ENCODE measurements around the gene PLXNA4. TPM values are rescaled to one million over a fixed set of nuclear protein-coding genes. Genes with fewer than 3 reads are reported as not detected.

The PLXNA4 gene
- polyA plus RNA-seq, 2 of the 4 experiments (the other 2 are of a cell fraction), result 0.12 to 0.34 TPM

- CTCF ChIA-PET, result interaction anchor here (0.9 to 1.0 kb wide), 2 partner anchors 570 to 826 kb away, joined by 3 read pairs; no protein-coding TSS in a partner anchor
- 69% methylated on average over 5 of the region's 5 CpGs for WGBS (ENCODE audit: missing lambda C conversion rate)
These were observed 61.1 kb downstream of the PLXNA4 start for GRCh38 chr7:132515181-132515580.

GRCh38 chr7:132514430-132514829 is 61.8 kb downstream of the PLXNA4 start:
- ChIA-PET CTCF (no interaction called here), POLR2A (no interaction called here)
- ATAC-seq, result no peak
- no peak for FAIRE-seq
- H3K4me3 ChIP-seq, result no peak overlapping the region
- H3K4me1 ChIP-seq, result no peaks in the 10 kb centered on the region
- no peak overlapping the region for H3K27ac ChIP-seq
- TF ChIP-seq ZSCAN20 (CRISPR knock-in tag; IDR thresholded peaks at IDR 0.05) (no peak), KDM1A (IDR thresholded peaks at IDR 0.05; ENCODE audit: low read depth) (no peak), RCOR1 (IDR thresholded peaks at IDR 0.05; ENCODE audit: low read depth, low read length) (no peak), JUNB (IDR thresholded peaks at IDR 0.05) (no peak), BHLHE40 (IDR thresholded peaks at IDR 0.05; ENCODE audit: low read depth, low read length) (no peak), HEYL (CRISPR knock-in tag; IDR thresholded peaks at IDR 0.05) (no peak), CHD4 (IDR thresholded peaks at IDR 0.05; ENCODE audit: borderline replicate concordance) (no peak), EP300 (IDR thresholded peaks at IDR 0.05) (no peak), NPAS2 (CRISPR knock-in tag; IDR thresholded peaks at IDR 0.05; ENCODE audit: borderline replicate concordance) (no peak)
- no peaks in the 10 kb centered on the region for H3K9me3 ChIP-seq
- DNase-seq (ENCODE audit: low read depth in 1 of 2, low spot score in 1 of 2), result no peak
- 17% methylated on average over 1 of the region's 1 CpG for WGBS (ENCODE audit: missing lambda C conversion rate)
- H3K4me2 ChIP-seq, result no peak overlapping the region

More at GRCh38 chr7:132515181-132515580, 61.1 kb downstream of the PLXNA4 start:
- POLR2A ChIA-PET, result no interaction called here
- TF ChIP-seq RARB (CRISPR knock-in tag; IDR thresholded peaks at IDR 0.05), result no peak
- TF ChIP-seq HDAC2 (IDR thresholded peaks at IDR 0.05), result no peak
- TF ChIP-seq JUN (IDR thresholded peaks at IDR 0.05), result no peak
- no peak for TF ChIP-seq HOXB13 (CRISPR knock-in tag; IDR thresholded peaks at IDR 0.05; ENCODE audit: low read depth)
- TF ChIP-seq EP300 (IDR thresholded peaks at IDR 0.05), result no peak
- no peak for TF ChIP-seq RAD21 (conservative IDR thresholded peaks at IDR 0.05 in 1 of 2, IDR thresholded peaks at IDR 0.05 in 1 of 2)
- no peak for TF ChIP-seq EHMT2 (IDR thresholded peaks at IDR 0.05; ENCODE audit: low read depth)
- no peak for TF ChIP-seq FOSL2 (IDR thresholded peaks at IDR 0.05)
- no peak for TF ChIP-seq FOSL2 (CRISPR knock-in tag; IDR thresholded peaks at IDR 0.05)
- no peak for TF ChIP-seq CBX2 (IDR thresholded peaks at IDR 0.05; ENCODE audit: borderline replicate concordance, low read depth)
- TF ChIP-seq MYC (IDR thresholded peaks at IDR 0.05; ENCODE audit: borderline replicate concordance, low read length), result no peak
- TF ChIP-seq HES2 (IDR thresholded peaks at IDR 0.05), result no peak
- TF ChIP-seq REST (IDR thresholded peaks at IDR 0.05), result no peak
- TF ChIP-seq KDM1A (IDR thresholded peaks at IDR 0.05; ENCODE audit: low read depth), result no peak
- no peak for TF ChIP-seq RNF2 (IDR thresholded peaks at IDR 0.05; ENCODE audit: borderline replicate concordance, low read depth)
- no peak for TF ChIP-seq CEBPB (IDR thresholded peaks at IDR 0.05)
- TF ChIP-seq ZNF302 (CRISPR knock-in tag; IDR thresholded peaks at IDR 0.05), result no peak
- no peak for TF ChIP-seq PBX3 (IDR thresholded peaks at IDR 0.05)
- no peak for TF ChIP-seq POLR2A (IDR thresholded peaks at IDR 0.05; ENCODE audit: low read length)
- no peak for TF ChIP-seq CHD2 (IDR thresholded peaks at IDR 0.05; ENCODE audit: low read length, partially characterized antibody)
- no peak for TF ChIP-seq USF2 (IDR thresholded peaks at IDR 0.05)
- Histone ChIP-seq H3K27ac (no peak overlapping the region), H3K4me1 (no peaks in the 10 kb centered on the region), H3K9me3 (no peaks in the 10 kb centered on the region), H3K4me2 (no peak overlapping the region), H3K4me3 (no peak overlapping the region)
- no peak for ATAC-seq
- DNase-seq (ENCODE audit: low read depth in 1 of 2, low spot score in 1 of 2), result no peak
- no peak for FAIRE-seq

All from A549 (cell line).